ENCODE data around the gene PDE4D.

The PDE4D gene

GRCh38 chr5:59123595-59124561 is 769.6 kb downstream of the PDE4D start:
- no peak for DNase-seq (ENCODE audit: low spot score)

- no peak for DNase-seq (ENCODE audit: low spot score)
These were observed 774.0 kb downstream of the PDE4D start for GRCh38 chr5:59119480-59119879.

- no peak for DNase-seq (ENCODE audit: low spot score)
These were observed 776.2 kb downstream of the PDE4D start for GRCh38 chr5:59117320-59117719.

GRCh38 chr5:59116231-59116865 is 777.2 kb downstream of the PDE4D start:
- DNase-seq (ENCODE audit: low spot score) = peak; percentile 61

GRCh38 chr5:59115345-59115744 is 778.2 kb downstream of the PDE4D start:
- no peak for DNase-seq (ENCODE audit: low spot score)

- DNase-seq (ENCODE audit: low spot score) = no peak
These were observed 784.1 kb downstream of the PDE4D start for GRCh38 chr5:59109383-59109782.

- no peak for DNase-seq (ENCODE audit: low spot score)
These were observed 785.8 kb downstream of the PDE4D start for GRCh38 chr5:59107692-59108091.

- no peak for DNase-seq (ENCODE audit: low spot score)
These were observed 789.0 kb downstream of the PDE4D start for GRCh38 chr5:59104400-59105127.

GRCh38 chr5:59103303-59103702 is 790.2 kb downstream of the PDE4D start:
- no peak for DNase-seq (ENCODE audit: low spot score)

- no peak for DNase-seq (ENCODE audit: low spot score)
These were observed 791.1 kb downstream of the PDE4D start for GRCh38 chr5:59102437-59102836.

GRCh38 chr5:59100875-59101274 is 792.7 kb downstream of the PDE4D start:
- DNase-seq (ENCODE audit: low spot score) = no peak

- no peak for DNase-seq (ENCODE audit: low spot score)
These were observed 793.6 kb downstream of the PDE4D start for GRCh38 chr5:59099995-59100345.

- DNase-seq (ENCODE audit: low spot score) = no peak
These were observed 794.1 kb downstream of the PDE4D start for GRCh38 chr5:59099270-59099994.

- no peak for DNase-seq (ENCODE audit: low spot score)
These were observed 794.8 kb downstream of the PDE4D start for GRCh38 chr5:59098743-59099142.

- peak; percentile 74 for DNase-seq (ENCODE audit: low spot score)
These were observed 795.8 kb downstream of the PDE4D start for GRCh38 chr5:59097712-59098111.

GRCh38 chr5:59097116-59097515 is 796.4 kb downstream of the PDE4D start:
- DNase-seq (ENCODE audit: low spot score) = no peak

- no peak for DNase-seq (ENCODE audit: low spot score)
These were observed 798.0 kb downstream of the PDE4D start for GRCh38 chr5:59095480-59095879.

GRCh38 chr5:59094864-59095263 is 798.7 kb downstream of the PDE4D start:
- no peak for DNase-seq (ENCODE audit: low spot score)

GRCh38 chr5:59093329-59093728 is 800.2 kb downstream of the PDE4D start:
- DNase-seq (ENCODE audit: low spot score) = no peak

GRCh38 chr5:59092758-59093157 is 800.8 kb downstream of the PDE4D start:
- no peak for DNase-seq (ENCODE audit: low spot score)

- peak; percentile 61 for DNase-seq (ENCODE audit: low spot score)
These were observed 801.6 kb downstream of the PDE4D start for GRCh38 chr5:59091965-59092364.

- DNase-seq (ENCODE audit: low spot score) = no peak
These were observed 803.2 kb downstream of the PDE4D start for GRCh38 chr5:59090323-59090722.

Data from SK-N-DZ (cell line).